WERI-Rb-1 (cell line): ENCODE measurements around the gene ALOX5.
"Not testable (repeated sequence)": the region's sequence is repeated elsewhere in the genome, so short reads cannot be mapped to it uniquely, and the experiment has no call there.

Experiments used
- DNase-seq: peaks from one replicate; pipeline ENCODE4 v3.0.0-alpha.2; 2020
- H3K27ac ChIP-seq: fragments of 250-450 bp; sonication (Bioruptor Pico); 2 replicates; pipeline ENCODE4 v1.5.1; 2020; ENCODE audit warnings: mild to moderate bottlenecking, moderate library complexity
- H3K27me3 ChIP-seq: fragments of 250-450 bp; sonication (Bioruptor Pico); 2 replicates; pipeline ENCODE4 v1.5.1; 2021; ENCODE audit warnings: mild to moderate bottlenecking, low read depth, moderate library complexity; ENCODE audit not compliant: insufficient read depth, severe bottlenecking
- H3K36me3 ChIP-seq: fragments of 250-450 bp; sonication (Bioruptor Pico); 2 replicates; pipeline ENCODE4 v1.5.1; 2020; ENCODE audit warnings: mild to moderate bottlenecking, moderate library complexity
- H3K4me3 ChIP-seq: 2 replicates; pipeline ENCODE4 v1.5.1; 2011; ENCODE audit warnings: low read depth, mild to moderate bottlenecking, control low read depth, low read length
- H3K9me3 ChIP-seq: fragments of 250-450 bp; sonication (Bioruptor Pico); 2 replicates; pipeline ENCODE4 v1.5.1; 2021; ENCODE audit warnings: mild to moderate bottlenecking, moderate library complexity; ENCODE audit not compliant: severe bottlenecking
- CTCF ChIP-seq: IDR thresholded peaks from 2 replicates; pipeline ENCODE4 v1.5.1; 2011; ENCODE audit warnings: low read depth, mild to moderate bottlenecking, control low read depth, inconsistent platforms, low read length

ALOX5 gene

GRCh38 chr10:45386657-45387056, 12.6 kb downstream of the ALOX5 start:
- no peaks in the 10 kb centered on the region for H3K27me3 ChIP-seq
- H3K27ac ChIP-seq = no peak overlapping the region
- H3K36me3 ChIP-seq = peaks cover 15% of the 10 kb centered on the region; the same call in 1 of the 2 replicates
- no peak for DNase-seq
- no peaks in the 10 kb centered on the region for H3K9me3 ChIP-seq
- TF ChIP-seq CTCF = no peak
- no peak overlapping the region for H3K4me3 ChIP-seq

- Histone ChIP-seq H3K27me3 (no peaks in the 10 kb centered on the region), H3K4me3 (no peak overlapping the region), H3K27ac (no peak overlapping the region), H3K9me3 (no peaks in the 10 kb centered on the region), H3K36me3 (peaks cover 15% of the 10 kb centered on the region; the same call in 1 of the 2 replicates)
- no peak for TF ChIP-seq CTCF
- DNase-seq = no peak
Measured at GRCh38 chr10:45387096-45387893, 13.3 kb downstream of the ALOX5 start.

GRCh38 chr10:45389671-45390070, 15.7 kb downstream of the ALOX5 start:
- H3K27me3 ChIP-seq, DNase-seq: not testable (repeated sequence)

GRCh38 chr10:45391636-45392035, 17.6 kb downstream of the ALOX5 start:
- not testable (repeated sequence) for H3K4me3 ChIP-seq, H3K27ac ChIP-seq, DNase-seq, H3K9me3 ChIP-seq, H3K27me3 ChIP-seq
- peaks cover 11% of the 10 kb centered on the region for H3K36me3 ChIP-seq

More at GRCh38 chr10:45389671-45390070, 15.7 kb downstream of the ALOX5 start:
- not testable (repeated sequence) for H3K9me3 ChIP-seq, H3K4me3 ChIP-seq, H3K27ac ChIP-seq, H3K36me3 ChIP-seq

- TF ChIP-seq CTCF = no peak
- DNase-seq = no peak
- Histone ChIP-seq H3K27me3 (no peaks in the 10 kb centered on the region), H3K27ac (no peak overlapping the region), H3K4me3 (no peak overlapping the region), H3K36me3 (peaks cover 18% of the 10 kb centered on the region), H3K9me3 (peaks cover 3% of the 10 kb centered on the region)
Measured at GRCh38 chr10:45395554-45395953, 21.5 kb downstream of the ALOX5 start.

GRCh38 chr10:45398595-45398994, 24.6 kb downstream of the ALOX5 start:
- no peak overlapping the region for H3K4me3 ChIP-seq
- DNase-seq = no peak
- TF ChIP-seq CTCF = no peak
- H3K9me3 ChIP-seq = peaks cover 3% of the 10 kb centered on the region
- peaks cover 18% of the 10 kb centered on the region for H3K36me3 ChIP-seq
- H3K27me3 ChIP-seq = no peaks in the 10 kb centered on the region
- no peak overlapping the region for H3K27ac ChIP-seq

GRCh38 chr10:45399113-45399512, 25.1 kb downstream of the ALOX5 start:
- no peak for DNase-seq
- Histone ChIP-seq H3K4me3 (no peak overlapping the region), H3K9me3 (peaks cover 3% of the 10 kb centered on the region), H3K27me3 (no peaks in the 10 kb centered on the region), H3K36me3 (peaks cover 18% of the 10 kb centered on the region), H3K27ac (no peak overlapping the region)
- no peak for TF ChIP-seq CTCF
